ENCODE results near the gene RAI14. TPM values are rescaled to one million over a fixed set of nuclear protein-coding genes. Genes with fewer than 3 reads are reported as not detected.
"Not testable (repeated sequence)": the region's sequence is repeated elsewhere in the genome, so short reads cannot be mapped to it uniquely, and the experiment has no call there.

RAI14 gene
- total RNA-seq, 1 donor from 2014 or later, result 127 TPM

DNA sequence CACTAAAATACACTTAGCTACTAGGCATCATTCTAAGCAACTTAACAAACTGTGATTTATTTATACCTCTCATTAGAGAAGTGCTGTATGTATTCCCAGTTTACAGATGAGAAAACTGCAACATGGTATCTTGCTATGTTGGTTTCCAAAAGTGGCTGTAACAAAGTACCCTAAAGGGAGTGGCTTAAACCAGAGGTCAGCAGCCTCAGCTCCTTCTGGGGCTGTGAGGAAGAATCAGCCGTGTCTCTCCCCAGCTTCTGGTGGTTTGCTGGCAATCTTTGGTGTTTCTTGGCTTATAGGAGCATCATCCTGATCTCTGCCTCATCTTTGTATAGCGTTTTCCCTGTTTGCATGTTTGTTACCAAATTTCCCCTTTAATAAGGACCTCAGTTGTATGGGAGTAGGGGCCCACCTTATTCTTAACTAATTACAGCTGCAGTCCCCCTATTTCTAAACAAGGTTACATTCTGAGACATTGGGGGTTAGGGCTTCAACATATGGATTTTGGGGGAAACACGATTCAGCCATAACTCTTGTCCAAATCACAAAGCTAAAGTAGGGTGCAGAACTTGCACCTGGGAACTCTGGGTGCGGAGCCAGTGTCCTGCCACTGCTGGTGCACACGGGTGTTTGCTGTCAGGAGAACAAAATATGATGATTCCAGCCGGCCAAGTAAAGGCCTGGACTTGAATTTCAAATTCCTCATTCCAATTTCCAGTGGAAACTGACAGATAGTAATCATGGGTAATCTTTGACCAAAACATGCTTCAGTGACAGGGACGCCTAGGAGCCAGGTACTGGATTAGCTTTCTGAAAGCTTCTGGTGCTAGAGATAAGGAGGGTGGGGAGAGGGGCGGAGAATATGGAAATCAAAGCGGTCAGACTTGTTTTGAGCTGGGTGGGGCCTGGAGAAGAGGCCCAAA is 43.3 kb downstream of the RAI14 start:
- Mint-ChIP-seq H3K27ac (ENCODE audit: unreplicated experiment) (no peak overlapping the region), H3K4me1 (ENCODE audit: unreplicated experiment) (peaks cover 26% of the 10 kb centered on the region)
- DNase-seq (ENCODE audit: low spot score), result no peak

GRCh38 chr5:34700078-34700452 is 43.9 kb downstream of the RAI14 start:
- H3K4me1 Mint-ChIP-seq (ENCODE audit: unreplicated experiment), result peaks cover 26% of the 10 kb centered on the region
- TF ChIP-seq, protein P1, sequence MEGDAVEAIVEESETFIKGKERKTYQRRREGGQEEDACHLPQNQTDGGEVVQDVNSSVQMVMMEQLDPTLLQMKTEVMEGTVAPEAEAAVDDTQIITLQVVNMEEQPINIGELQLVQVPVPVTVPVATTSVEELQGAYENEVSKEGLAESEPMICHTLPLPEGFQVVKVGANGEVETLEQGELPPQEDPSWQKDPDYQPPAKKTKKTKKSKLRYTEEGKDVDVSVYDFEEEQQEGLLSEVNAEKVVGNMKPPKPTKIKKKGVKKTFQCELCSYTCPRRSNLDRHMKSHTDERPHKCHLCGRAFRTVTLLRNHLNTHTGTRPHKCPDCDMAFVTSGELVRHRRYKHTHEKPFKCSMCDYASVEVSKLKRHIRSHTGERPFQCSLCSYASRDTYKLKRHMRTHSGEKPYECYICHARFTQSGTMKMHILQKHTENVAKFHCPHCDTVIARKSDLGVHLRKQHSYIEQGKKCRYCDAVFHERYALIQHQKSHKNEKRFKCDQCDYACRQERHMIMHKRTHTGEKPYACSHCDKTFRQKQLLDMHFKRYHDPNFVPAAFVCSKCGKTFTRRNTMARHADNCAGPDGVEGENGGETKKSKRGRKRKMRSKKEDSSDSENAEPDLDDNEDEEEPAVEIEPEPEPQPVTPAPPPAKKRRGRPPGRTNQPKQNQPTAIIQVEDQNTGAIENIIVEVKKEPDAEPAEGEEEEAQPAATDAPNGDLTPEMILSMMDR (IDR thresholded peaks at IDR 0.05; ENCODE audit: unreplicated experiment), result no peak
- DNase-seq (ENCODE audit: low spot score), result no peak
- H3K27me3 Mint-ChIP-seq (ENCODE audit: unreplicated experiment), result peaks cover 2% of the 10 kb centered on the region
- H3K27ac Mint-ChIP-seq (ENCODE audit: unreplicated experiment), result no peak overlapping the region
- no peaks in the 10 kb centered on the region for H3K9me3 Mint-ChIP-seq (ENCODE audit: unreplicated experiment)
- peaks cover 12% of the 10 kb centered on the region for H3K36me3 Mint-ChIP-seq (ENCODE audit: low read depth, unreplicated experiment)
- no peak overlapping the region for H3K4me3 Mint-ChIP-seq (ENCODE audit: unreplicated experiment)

More for the DNA sequence above, 43.3 kb downstream of the RAI14 start:
- TF ChIP-seq, protein P1 (IDR thresholded peaks at IDR 0.05; ENCODE audit: unreplicated experiment), result no peak
- H3K9me3 Mint-ChIP-seq (ENCODE audit: unreplicated experiment), result no peaks in the 10 kb centered on the region
- H3K4me3 Mint-ChIP-seq (ENCODE audit: unreplicated experiment), result no peak overlapping the region
- peaks cover 2% of the 10 kb centered on the region for H3K27me3 Mint-ChIP-seq (ENCODE audit: unreplicated experiment)
- H3K36me3 Mint-ChIP-seq (ENCODE audit: low read depth, unreplicated experiment), result peaks cover 13% of the 10 kb centered on the region

- DNase-seq (ENCODE audit: low spot score); H3K4me3 Mint-ChIP-seq (ENCODE audit: unreplicated experiment); H3K27me3 Mint-ChIP-seq (ENCODE audit: unreplicated experiment); H3K9me3 Mint-ChIP-seq (ENCODE audit: unreplicated experiment); H3K27ac Mint-ChIP-seq (ENCODE audit: unreplicated experiment): not testable (repeated sequence)
- peaks cover 33% of the 10 kb centered on the region for H3K4me1 Mint-ChIP-seq (ENCODE audit: unreplicated experiment)
- H3K36me3 Mint-ChIP-seq (ENCODE audit: low read depth, unreplicated experiment), result peaks cover 20% of the 10 kb centered on the region
Observed at GRCh38 chr5:34701442-34701841, 45.3 kb downstream of the RAI14 start.

- Mint-ChIP-seq H3K36me3 (ENCODE audit: low read depth, unreplicated experiment) (peaks cover 20% of the 10 kb centered on the region), H3K27me3 (ENCODE audit: unreplicated experiment) (no peaks in the 10 kb centered on the region), H3K9me3 (ENCODE audit: unreplicated experiment) (no peaks in the 10 kb centered on the region), H3K27ac (ENCODE audit: unreplicated experiment) (no peak overlapping the region), H3K4me1 (ENCODE audit: unreplicated experiment) (peaks cover 42% of the 10 kb centered on the region), H3K4me3 (ENCODE audit: unreplicated experiment) (no peak overlapping the region)
- no peak for DNase-seq (ENCODE audit: low spot score)
- TF ChIP-seq, protein P1 (IDR thresholded peaks at IDR 0.05; ENCODE audit: unreplicated experiment), result no peak
Observed at GRCh38 chr5:34703767-34704713, 47.9 kb downstream of the RAI14 start.

- DNase-seq (ENCODE audit: low spot score), result no peak
- peaks cover 40% of the 10 kb centered on the region for H3K4me1 Mint-ChIP-seq (ENCODE audit: unreplicated experiment)
Observed at GRCh38 chr5:34706084-34706483, 50.0 kb downstream of the RAI14 start.

More at GRCh38 chr5:34706084-34706483, 50.0 kb downstream of the RAI14 start:
- TF ChIP-seq, protein P1 (IDR thresholded peaks at IDR 0.05; ENCODE audit: unreplicated experiment), result no peak
- no peaks in the 10 kb centered on the region for H3K9me3 Mint-ChIP-seq (ENCODE audit: unreplicated experiment)
- peak overlapping the region; percentile 68 for H3K27ac Mint-ChIP-seq (ENCODE audit: unreplicated experiment)
- no peaks in the 10 kb centered on the region for H3K27me3 Mint-ChIP-seq (ENCODE audit: unreplicated experiment)
- H3K36me3 Mint-ChIP-seq (ENCODE audit: low read depth, unreplicated experiment), result peaks cover 24% of the 10 kb centered on the region
- peak overlapping the region; percentile 63 for H3K4me3 Mint-ChIP-seq (ENCODE audit: unreplicated experiment)
